ENCODE results near the gene DCAF4.

- no peak for TF ChIP-seq RARB (CRISPR knock-in tag; IDR thresholded peaks at IDR 0.05)
- no peak for TF ChIP-seq ZFP30 (CRISPR knock-in tag; IDR thresholded peaks at IDR 0.05)
- TF ChIP-seq PPARA (CRISPR knock-in tag; IDR thresholded peaks at IDR 0.05; ENCODE audit: borderline replicate concordance): no peak
- no peak for TF ChIP-seq ARNTL (CRISPR knock-in tag; IDR thresholded peaks at IDR 0.05; ENCODE audit: borderline replicate concordance, low read depth)
Observed at GRCh38 chr14:72882047-72882446, 44.2 kb upstream of the DCAF4 start.
